Fibroblast of lung (primary cell): ENCODE data around the gene HTD2. TPM values are rescaled to one million over a fixed set of nuclear protein-coding genes. Genes with fewer than 3 reads are reported as not detected.

ENCODE experiments used
- DNase-seq, 2 donors: peaks; one replicate each; pipeline versions ENCODE4 v3.0.0 to v3.0.0-alpha.2; 2010; ENCODE audit warnings: low read depth in 2 of 2
- H2AFZ ChIP-seq: 2 replicates; pipeline ENCODE4 v1.5.1; 2012; ENCODE audit warnings: low read length, control low read depth, inconsistent platforms
- H3K27ac ChIP-seq: 2 replicates; pipeline ENCODE4 v1.5.1; 2011; ENCODE audit warnings: low read length, control low read depth; ENCODE audit not compliant: insufficient read depth
- H3K27me3 ChIP-seq: 2 replicates; pipeline ENCODE4 v1.5.1; 2011; ENCODE audit warnings: mild to moderate bottlenecking, low read length; ENCODE audit not compliant: control insufficient read depth, insufficient read depth
- H3K36me3 ChIP-seq: 2 replicates; pipeline ENCODE4 v1.5.1; 2011; ENCODE audit warnings: low read length; ENCODE audit not compliant: control insufficient read depth, insufficient read depth
- H3K4me1 ChIP-seq: 2 replicates; pipeline ENCODE4 v1.5.1; 2011; ENCODE audit warnings: low read length; ENCODE audit not compliant: control insufficient read depth, insufficient read depth; ENCODE audit errors: extremely low read depth
- H3K4me2 ChIP-seq: 2 replicates; pipeline ENCODE4 v1.5.1; 2011; ENCODE audit warnings: low read length, control low read depth; ENCODE audit not compliant: insufficient read depth; ENCODE audit errors: extremely low read depth
- H3K4me3 ChIP-seq, 4 experiments: fragments of 200-600 bp in 1 of 4; sonication (generic) in 1 of 4; replicated peaks in 1 of 4; 2 replicates each; pipeline ENCODE4 v1.5.1; 2011 to 2016; ENCODE audit warnings: low read length in 4 of 4, low read depth in 3 of 4, mild to moderate bottlenecking in 3 of 4, control low read depth in 2 of 4, inconsistent platforms in 1 of 4, mixed read lengths in 1 of 4; ENCODE audit not compliant: insufficient read depth in 1 of 4; ENCODE audit errors: control extremely low read depth in 1 of 4
- H3K79me2 ChIP-seq: 2 replicates; pipeline ENCODE4 v1.5.1; 2012; ENCODE audit warnings: mild to moderate bottlenecking, low read length, inconsistent platforms; ENCODE audit not compliant: control insufficient read depth, insufficient read depth
- H3K9ac ChIP-seq: 2 replicates; pipeline ENCODE4 v1.5.1; 2011; ENCODE audit warnings: mild to moderate bottlenecking, low read length, control low read depth; ENCODE audit not compliant: insufficient read depth
- H3K9me3 ChIP-seq: 2 replicates; pipeline ENCODE4 v1.5.1; 2012; ENCODE audit warnings: low read depth, low read length; ENCODE audit not compliant: control insufficient read depth, insufficient read depth
- H4K20me1 ChIP-seq: 2 replicates; pipeline ENCODE4 v1.5.1; 2011; ENCODE audit warnings: low read length; ENCODE audit not compliant: control insufficient read depth, insufficient read depth; ENCODE audit errors: extremely low read depth
- EZH2 ChIP-seq: IDR thresholded peaks from 2 replicates; pipeline ENCODE4 v1.5.1; 2012; ENCODE audit warnings: low read length, control low read depth, mild to moderate bottlenecking; ENCODE audit errors: missing control alignments
- polyA plus RNA-seq, 2 donors: library from polyadenylated mRNA; depleted of rRNA in 1 of 2; stranded (reverse) in 1 of 2; unstranded in 1 of 2; fragments of >200 nt; gene quantifications; 2 replicates each; pipeline ENCODE4 v1.2.1, GENCODE V29; 2011 to 2012; ENCODE audit warnings: missing spikeins in 1 of 2
- total RNA-seq: library from RNA; depleted of rRNA; stranded (reverse); fragments of >200 nt; gene quantifications from 2 replicates; pipeline ENCODE4 v1.2.1, GENCODE V29; 2014
- TF ChIP-seq, protein P1 (sequence below), 2 donors: IDR thresholded peaks in 1 of 2; conservative IDR thresholded peaks in 1 of 2; 1 replicate in 1 of 2; 2 replicates in 1 of 2; pipeline ENCODE4 v1.5.1; 2011 to 2012; ENCODE audit warnings: low read length in 2 of 2, control low read depth in 1 of 2, inconsistent platforms in 1 of 2, low read depth in 1 of 2, mild to moderate bottlenecking in 1 of 2

Gene HTD2
- total and polyA plus RNA-seq, 2 donors (not counting 1 experiment from before 2014, with no cell fraction given): 8.6 to 8.9 TPM

DNA sequence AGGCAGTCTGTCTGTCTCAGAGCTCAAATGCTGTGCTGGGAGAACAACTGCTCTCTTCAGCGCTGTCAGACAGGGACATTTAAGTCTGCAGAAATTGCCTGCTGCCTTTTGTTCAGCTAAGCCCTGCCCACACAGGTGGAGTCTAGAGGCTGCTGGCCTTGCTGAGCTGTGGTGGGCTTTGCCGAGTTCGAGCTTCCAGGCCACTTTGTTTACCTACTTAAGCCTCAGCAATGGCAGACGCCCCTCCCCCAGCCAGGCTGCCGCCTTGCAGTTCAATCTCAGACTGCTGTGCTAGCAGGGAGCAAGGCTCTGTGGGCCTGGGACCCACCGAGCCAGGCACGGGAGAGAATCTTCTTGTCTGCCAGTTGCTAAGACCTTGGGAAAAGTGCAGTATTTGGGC, 25.3 kb upstream of the HTD2 start:
- DNase-seq: no peak
- Histone ChIP-seq H3K27me3 (no peaks in the 10 kb centered on the region), H3K4me3 (no peak overlapping the region), H3K27ac (no peak overlapping the region), H3K4me1 (no peaks in the 10 kb centered on the region), H3K9me3 (no peaks in the 10 kb centered on the region), H3K9ac (no peak overlapping the region), H3K4me2 (no peak overlapping the region), H3K79me2 (no peaks in the 10 kb centered on the region), H2AFZ (no peak overlapping the region), H3K36me3 (no peaks in the 10 kb centered on the region), H4K20me1 (no peaks in the 10 kb centered on the region)
- no peak for TF ChIP-seq EZH2
- TF ChIP-seq, protein P1, sequence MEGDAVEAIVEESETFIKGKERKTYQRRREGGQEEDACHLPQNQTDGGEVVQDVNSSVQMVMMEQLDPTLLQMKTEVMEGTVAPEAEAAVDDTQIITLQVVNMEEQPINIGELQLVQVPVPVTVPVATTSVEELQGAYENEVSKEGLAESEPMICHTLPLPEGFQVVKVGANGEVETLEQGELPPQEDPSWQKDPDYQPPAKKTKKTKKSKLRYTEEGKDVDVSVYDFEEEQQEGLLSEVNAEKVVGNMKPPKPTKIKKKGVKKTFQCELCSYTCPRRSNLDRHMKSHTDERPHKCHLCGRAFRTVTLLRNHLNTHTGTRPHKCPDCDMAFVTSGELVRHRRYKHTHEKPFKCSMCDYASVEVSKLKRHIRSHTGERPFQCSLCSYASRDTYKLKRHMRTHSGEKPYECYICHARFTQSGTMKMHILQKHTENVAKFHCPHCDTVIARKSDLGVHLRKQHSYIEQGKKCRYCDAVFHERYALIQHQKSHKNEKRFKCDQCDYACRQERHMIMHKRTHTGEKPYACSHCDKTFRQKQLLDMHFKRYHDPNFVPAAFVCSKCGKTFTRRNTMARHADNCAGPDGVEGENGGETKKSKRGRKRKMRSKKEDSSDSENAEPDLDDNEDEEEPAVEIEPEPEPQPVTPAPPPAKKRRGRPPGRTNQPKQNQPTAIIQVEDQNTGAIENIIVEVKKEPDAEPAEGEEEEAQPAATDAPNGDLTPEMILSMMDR (conservative IDR thresholded peaks at IDR 0.05 in 1 of 2, IDR thresholded peaks at IDR 0.05 in 1 of 2; ENCODE audit: low read depth in 1 of 2, low read length in 2 of 2): no peak

DNA sequence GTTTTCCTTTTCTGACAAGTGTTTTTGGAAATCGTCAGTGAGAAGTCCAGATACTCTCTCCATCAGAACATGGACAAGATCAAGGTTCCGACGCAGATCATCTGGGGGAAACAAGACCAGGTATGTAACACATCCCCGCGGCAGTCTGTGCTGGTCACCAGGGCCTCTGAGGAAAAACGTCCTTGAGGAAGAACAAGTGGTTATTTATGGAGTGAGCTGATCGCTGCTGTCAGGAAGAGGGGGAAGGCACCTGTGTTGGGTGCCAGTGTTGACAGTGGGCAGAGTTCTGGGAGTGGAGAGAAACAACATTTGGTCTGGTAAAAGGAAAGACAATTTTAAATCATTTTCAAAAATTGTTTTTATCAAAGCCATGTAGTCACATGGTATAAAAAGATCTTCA, 21.0 kb upstream of the HTD2 start:
- H4K20me1 ChIP-seq: no peaks in the 10 kb centered on the region
- H3K9ac ChIP-seq: no peak overlapping the region
- no peaks in the 10 kb centered on the region for H3K27me3 ChIP-seq
- no peak overlapping the region for H3K4me2 ChIP-seq
- H3K4me3 ChIP-seq: no peak overlapping the region
- no peaks in the 10 kb centered on the region for H3K79me2 ChIP-seq
- TF ChIP-seq, protein P1 (conservative IDR thresholded peaks at IDR 0.05 in 1 of 2, IDR thresholded peaks at IDR 0.05 in 1 of 2; ENCODE audit: low read depth in 1 of 2, low read length in 2 of 2): no peak
- TF ChIP-seq EZH2: no peak
- no peak for DNase-seq
- H3K4me1 ChIP-seq: no peaks in the 10 kb centered on the region
- H3K9me3 ChIP-seq: no peaks in the 10 kb centered on the region
- H2AFZ ChIP-seq: no peak overlapping the region
- H3K27ac ChIP-seq: no peak overlapping the region
- no peaks in the 10 kb centered on the region for H3K36me3 ChIP-seq

DNA sequence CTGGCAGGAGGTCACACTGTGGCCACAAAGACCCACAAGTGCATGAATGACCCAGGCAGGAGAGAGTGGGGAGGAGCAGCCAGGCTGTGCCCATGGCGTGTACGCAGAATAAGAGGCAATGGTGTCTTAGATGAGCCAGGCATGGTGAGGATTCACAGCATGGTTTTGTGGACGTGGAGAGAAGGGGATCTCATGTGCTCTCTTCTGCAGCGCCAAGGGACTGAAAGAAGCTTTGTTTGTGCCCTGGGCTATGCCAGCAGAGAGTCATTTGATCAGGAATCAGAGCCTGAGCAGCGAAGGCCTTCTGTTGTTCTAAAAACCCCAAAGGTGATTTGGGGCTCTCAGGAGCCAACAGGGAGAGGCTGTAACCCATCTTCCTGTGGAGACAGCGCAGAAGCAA, 19.0 kb upstream of the HTD2 start:
- no peak overlapping the region for H3K4me2 ChIP-seq
- TF ChIP-seq, protein P1 (conservative IDR thresholded peaks at IDR 0.05 in 1 of 2, IDR thresholded peaks at IDR 0.05 in 1 of 2; ENCODE audit: low read depth in 1 of 2, low read length in 2 of 2): no peak
- no peak for TF ChIP-seq EZH2
- no peaks in the 10 kb centered on the region for H4K20me1 ChIP-seq
- no peaks in the 10 kb centered on the region for H3K9me3 ChIP-seq
- no peaks in the 10 kb centered on the region for H3K27me3 ChIP-seq
- no peak overlapping the region for H3K27ac ChIP-seq
- no peak overlapping the region for H2AFZ ChIP-seq
- no peaks in the 10 kb centered on the region for H3K79me2 ChIP-seq
- no peak for DNase-seq
- H3K4me1 ChIP-seq: no peaks in the 10 kb centered on the region
- no peak overlapping the region for H3K9ac ChIP-seq
- no peak overlapping the region for H3K4me3 ChIP-seq
- no peaks in the 10 kb centered on the region for H3K36me3 ChIP-seq
